GM18499 (cell line): ENCODE results near the gene GNAS.

Experiments used
- ATAC-seq: cut with Tn5 transposase; IDR thresholded peaks from one replicate; pipeline ENCODE4 v1.9.1; 2021; ENCODE audit warnings: moderate number of reproducible peaks; ENCODE audit not compliant: insufficient read depth, unreplicated experiment

GNAS gene

DNA sequence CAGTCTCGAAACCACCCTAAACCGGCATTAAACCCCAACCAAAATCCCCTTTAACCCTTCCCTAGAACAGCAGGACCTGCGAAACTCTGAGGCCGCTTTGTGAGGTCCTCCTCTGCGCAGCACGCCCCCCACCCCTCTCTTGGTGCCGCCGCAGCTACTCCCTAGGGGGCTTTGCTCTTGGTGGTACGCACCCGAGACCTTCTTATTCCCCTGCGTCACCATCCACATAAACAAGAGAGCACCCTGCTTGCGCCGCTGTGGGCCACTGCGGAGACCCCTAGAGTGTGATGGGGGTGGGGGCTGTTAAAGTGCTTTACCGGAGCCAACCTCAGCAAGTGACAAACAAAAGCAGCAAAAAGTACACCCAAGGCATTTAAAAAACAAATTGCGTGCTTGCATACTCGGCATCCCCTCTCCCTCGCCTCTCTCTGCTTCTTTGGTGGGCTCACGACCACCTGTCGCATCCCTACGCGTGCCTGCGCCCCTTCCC lies 502 bp upstream of the GNAS start:
- no peak for ATAC-seq

GRCh38 chr20:58853466-58853865 lies 950 bp downstream of the GNAS start:
- ATAC-seq, result no peak

- no peak for ATAC-seq
These were observed 1.6 kb downstream of the GNAS start for GRCh38 chr20:58853976-58854637.

- no peak for ATAC-seq
These were observed 2.3 kb downstream of the GNAS start for GRCh38 chr20:58854638-58855471.

DNA sequence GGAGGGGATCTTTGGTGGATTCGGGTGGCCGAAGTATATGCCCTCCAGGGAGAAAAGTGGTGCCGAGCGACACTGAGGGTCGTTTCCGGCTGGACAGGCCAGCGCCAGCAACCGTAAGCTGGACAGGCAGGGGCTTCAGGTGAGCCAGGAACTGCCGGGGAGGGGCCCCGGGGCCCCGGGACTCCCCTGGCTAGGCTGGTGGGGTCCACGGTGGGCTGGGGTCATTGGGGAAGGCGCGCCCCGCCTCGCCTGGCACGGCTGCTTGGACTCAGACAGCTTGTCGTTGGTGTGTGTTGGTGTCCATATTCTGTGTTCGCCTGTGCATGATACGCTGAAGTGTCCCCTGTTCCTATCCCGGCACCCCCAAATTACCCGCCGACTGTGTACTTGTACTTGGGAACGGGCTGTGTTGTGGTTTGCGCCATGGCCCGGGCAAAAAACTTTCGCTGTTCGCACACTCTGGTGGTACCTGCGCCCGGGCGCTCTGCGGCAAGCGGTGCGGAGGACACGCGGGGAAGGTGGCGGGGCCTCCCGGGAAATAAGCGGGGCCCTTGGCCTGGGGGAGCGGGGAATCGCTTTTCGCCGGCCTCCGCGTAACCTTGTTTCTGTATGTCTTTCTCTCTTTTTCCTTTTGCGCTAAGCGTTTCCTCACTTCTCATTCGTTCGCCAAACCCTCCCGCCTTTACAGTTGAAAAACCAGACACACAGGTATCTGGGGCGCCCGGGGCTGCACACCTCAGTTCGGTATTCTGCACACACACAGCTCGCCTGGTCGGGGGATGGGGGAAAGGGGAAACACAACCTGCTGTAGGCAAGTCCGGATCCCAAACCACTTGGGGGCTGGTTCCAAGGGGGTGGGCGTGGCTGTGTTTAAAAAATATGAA lies 3.2 kb downstream of the GNAS start:
- no peak for ATAC-seq

DNA sequence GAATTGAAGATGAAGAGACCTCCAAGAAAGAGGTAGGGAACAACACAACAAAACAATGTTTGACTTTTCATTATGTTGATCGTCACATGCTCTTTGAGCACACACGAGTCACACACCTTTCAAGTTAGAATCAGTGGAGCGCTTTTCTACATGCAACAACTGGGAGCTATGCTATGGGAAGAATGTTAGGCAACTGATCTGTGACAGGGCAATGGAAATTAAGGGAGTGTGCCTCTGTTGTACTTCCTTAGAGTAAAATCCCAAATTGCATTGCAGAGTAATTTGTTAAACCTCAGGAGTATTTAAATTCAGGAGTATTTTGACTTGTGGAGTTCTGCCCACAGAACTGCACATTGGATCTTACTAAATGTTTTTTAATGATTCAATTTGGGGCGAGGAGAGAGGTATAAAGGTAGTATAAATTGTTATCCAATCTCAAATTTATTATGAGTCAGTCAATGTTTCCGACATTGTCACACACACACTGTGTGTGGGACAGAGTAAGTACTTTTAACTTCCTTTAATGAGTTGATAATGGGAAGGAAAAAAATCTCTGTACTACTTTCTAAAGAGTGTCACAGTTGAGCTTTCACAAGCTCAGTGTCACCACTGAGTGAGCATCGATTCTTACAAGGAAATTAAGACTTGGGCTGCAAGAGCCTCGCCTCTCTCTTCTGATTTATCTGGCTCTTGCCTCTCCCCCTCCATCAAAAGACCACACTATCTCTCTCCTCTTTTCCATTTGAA lies 10.7 kb downstream of the GNAS start:
- ATAC-seq, result no peak

GRCh38 chr20:58864346-58864745 lies 11.8 kb downstream of the GNAS start:
- ATAC-seq, result no peak

- no peak for ATAC-seq
These were observed 13.3 kb downstream of the GNAS start for GRCh38 chr20:58865843-58866242.

GRCh38 chr20:58867211-58867610 lies 14.7 kb downstream of the GNAS start:
- ATAC-seq, result no peak

GRCh38 chr20:58868795-58869194 lies 16.3 kb downstream of the GNAS start:
- no peak for ATAC-seq

DNA sequence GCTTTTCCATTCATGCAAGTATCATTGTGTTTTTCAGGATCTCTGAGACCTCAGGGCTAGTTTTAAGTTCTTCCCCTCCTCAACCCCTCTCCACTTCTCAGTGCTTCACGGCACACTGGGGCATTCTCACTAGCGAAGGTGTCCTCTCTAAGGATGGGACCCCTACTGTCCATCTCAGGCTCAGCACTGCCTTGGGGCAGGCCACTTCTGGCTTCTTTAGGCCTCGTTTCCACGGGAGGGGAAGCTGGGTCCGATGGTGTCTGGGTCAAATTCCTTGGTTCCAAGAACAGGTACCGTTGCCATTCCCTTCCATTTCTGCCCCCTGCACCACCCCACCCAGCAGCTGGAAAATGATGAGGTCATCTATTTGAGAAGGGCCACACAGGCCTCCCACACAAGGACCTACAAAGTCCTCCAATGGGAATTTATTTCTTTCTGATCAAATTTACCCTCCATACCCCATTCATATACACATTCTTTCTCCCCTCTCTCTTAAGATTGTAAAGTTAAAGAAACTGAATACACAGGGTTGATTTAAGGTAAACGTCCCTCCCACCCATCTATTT lies 17.2 kb downstream of the GNAS start:
- no peak for ATAC-seq

GRCh38 chr20:58870293-58871014 lies 17.9 kb downstream of the GNAS start:
- ATAC-seq, result no peak

DNA sequence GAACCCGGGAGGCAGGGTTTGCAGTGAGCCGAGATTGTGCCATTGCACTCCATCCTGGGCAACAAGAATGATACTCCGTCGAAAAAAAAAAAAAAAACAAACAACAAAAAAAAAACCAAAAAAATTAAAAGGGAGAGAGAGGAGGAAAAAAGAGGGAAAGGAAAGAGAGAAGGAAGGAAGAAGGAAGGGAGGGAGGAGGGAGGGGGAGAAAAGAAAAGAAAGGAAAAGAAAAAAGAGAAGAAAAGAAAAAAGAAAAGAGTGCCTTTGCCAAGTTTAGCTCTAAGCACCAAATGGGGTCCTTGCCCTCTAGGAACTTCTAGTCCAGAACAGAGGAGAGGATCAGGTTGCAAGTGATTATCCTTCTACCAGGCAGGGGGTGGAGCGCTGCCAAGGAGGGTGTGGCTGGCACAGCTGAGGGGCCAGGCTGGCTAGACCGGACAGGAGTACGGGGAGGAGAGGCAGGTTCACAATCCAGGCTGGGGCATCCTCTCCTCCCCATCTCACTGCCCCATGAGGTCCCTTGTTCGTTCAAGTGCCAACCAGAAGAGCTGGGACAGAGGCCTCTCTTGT lies 19.1 kb downstream of the GNAS start:
- no peak for ATAC-seq

DNA sequence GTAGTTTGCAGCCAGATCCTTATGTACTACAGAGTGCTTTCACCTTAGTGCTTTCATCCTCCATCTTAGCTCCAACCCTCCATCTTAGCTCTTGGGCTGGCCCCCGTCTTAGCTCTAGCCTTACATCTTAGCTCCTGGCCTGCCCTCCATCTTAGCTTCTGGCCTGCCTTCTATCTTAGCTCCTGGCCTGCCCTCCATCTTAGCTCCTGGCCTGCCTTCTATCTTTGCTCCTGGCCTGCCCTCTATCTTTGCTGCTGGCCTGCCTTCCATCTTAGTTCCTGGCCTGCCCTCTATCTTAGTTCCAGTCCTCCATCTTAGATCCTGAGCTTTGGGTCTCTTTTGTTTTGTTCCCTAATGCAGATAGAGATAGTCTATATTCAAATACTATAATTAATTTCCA lies 22.0 kb downstream of the GNAS start:
- no peak for ATAC-seq

- no peak for ATAC-seq
These were observed 22.6 kb downstream of the GNAS start for GRCh38 chr20:58875111-58875510.

DNA sequence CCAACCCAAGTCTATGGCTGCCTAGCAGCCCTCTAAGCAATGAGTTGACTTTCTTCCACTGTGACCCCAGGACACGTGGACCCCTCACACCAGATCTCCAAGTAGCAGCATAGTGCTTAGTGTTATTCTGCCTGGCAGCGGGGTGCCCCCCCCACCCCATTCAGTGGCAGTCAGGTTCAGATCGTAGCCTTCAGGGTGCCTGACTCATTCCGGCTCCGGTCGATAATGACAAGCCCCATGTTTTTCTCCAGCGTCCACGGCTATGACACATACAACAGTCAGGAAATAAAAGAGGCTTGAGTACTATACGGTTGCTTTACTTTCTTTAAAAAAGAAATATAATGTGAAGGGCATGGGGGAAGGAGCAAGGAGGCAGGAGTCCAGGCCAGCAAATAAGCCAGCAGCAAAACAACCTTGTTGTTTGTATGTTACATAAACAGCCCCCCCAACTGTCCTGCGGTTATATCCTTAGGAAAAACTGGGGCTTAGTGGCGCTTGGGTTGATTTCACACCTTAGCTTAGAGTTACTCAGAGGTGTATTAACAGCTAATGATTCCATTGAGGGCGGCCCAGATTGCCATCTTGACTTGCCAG lies 23.1 kb downstream of the GNAS start:
- ATAC-seq, result no peak

DNA sequence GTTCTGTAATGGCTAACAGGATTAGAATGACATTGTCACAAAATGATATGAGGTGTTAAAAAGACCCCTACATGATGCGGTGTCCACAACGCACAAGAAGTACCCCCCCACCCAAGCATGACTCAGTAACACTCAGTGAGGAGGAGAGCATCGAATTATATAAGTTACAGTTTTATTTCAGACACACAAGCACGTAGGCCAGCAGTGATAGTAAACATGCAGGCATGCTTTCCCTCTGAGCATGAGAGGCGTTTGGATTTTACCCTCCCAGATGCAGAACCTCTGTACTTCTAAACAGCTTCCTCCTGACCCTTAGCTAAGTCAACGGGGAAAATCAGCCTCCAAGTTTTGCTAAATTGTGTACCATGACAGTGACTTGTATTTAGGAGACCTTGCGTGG lies 23.9 kb downstream of the GNAS start:
- ATAC-seq, result no peak
